GM19025 (cell line): ENCODE results near the gene UGDH.

Experiments used
- ATAC-seq: cut with Tn5 transposase; IDR thresholded peaks from one replicate; pipeline ENCODE4 v1.9.1; 2021; ENCODE audit warnings: mild to moderate bottlenecking, low read depth, moderate library complexity; ENCODE audit not compliant: unreplicated experiment

UGDH gene

DNA sequence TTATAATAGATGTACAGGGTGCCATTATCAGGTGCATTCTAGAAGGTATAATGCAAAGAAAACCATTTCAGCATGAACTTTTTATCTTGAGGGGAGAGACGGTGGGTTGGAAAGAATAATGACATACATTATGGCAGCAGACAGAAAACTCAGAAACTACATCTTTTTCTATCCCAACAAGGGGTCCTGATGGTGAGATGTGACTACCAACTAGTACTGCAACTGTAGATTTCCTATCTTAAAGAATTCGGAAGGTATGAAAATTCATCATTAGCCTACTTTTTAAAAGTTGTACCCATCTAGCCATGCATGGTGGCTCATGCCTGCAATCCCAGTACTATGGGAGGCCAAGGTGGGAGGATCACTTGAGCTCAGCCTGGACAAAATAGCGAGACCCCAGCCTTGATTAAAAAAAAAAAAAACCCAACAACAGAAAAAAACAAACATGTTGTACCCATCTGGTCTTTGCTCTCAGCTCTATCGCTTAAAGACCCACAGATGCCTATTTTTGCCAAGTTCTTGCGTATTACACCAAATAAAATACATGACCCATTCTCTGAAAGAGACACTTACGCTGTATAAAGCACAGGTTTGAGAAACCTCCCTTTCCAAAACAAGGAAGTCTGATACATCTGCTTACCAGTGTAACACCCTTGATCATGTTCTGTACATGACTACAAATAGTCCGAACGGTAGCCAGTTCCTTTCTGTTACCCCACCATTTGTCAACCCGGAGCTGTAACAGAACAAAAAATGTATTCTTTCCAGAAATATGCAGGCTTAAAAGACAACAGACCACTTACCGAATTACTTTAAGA is 70.1 kb downstream of the UGDH start:
- no peak for ATAC-seq

DNA sequence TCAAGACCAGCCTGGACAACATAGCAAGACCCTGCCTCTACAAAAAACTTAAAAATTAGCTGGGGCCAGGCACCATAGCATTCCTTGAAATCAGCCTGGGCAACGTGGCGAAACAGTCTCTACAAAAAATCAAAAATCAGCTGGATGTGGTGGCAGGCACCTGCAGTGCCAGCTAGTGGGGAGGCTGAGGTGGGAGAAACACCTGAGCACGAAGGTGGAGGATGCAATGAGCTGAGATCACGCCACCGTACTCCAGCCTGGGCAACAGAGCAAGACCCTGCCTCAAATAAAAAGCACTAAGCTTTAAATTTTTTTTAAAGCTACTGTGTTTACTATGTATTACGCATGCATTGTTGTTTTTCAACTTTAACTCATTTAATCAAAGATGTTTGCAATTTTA is 71.8 kb downstream of the UGDH start:
- ATAC-seq, result no peak

DNA sequence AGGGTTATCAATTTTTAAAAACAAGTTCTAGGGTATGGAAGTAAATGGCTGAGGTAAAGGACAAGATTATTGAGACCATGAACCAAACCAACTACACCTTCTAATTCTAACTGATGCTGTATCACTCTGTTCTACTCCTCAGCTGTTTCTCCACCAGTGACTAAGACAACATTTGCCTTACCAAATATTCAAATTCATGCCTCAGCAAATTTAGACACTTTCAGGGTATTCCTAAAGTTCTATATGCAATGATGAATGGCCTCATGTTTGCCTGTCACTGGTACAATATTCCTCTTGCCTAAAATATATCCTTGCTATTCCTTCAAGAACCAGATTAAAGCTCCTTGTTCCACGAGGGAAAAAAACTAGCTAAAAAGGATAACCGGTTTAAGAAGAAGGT is 73.5 kb downstream of the UGDH start:
- ATAC-seq, result no peak

DNA sequence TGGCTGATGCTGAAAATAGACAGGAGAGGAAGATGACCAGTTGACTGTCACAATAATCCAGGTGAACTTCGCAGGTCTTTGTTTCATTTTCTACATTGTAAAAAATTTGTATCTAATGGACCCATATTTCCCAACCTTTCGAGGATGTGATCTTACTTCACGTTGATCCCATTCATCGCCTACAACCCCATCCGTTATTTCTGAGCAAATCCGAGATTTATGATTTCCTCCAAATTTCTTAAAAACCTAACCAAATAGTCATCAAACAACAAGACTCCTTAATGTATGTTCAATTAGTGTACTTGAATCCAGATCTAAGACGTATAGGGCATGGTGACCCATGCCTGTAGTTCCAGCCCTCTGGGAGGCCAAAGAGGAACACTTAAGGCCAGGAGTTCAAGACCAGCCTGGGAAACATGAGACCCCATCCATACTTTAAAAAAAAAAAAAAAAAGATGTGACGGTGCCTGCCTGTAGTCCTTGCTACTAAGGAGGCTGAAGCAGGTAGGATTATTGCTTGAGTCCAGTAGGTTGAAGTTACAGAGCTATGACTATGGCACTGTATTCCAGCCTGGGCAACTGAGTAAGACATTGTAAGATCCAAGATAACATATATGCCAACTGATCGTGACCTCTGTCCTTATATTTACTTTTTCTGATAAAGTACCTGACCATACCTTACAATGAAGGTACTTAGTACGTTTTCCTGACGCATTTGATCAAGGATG is 74.2 kb downstream of the UGDH start:
- ATAC-seq, result no peak

DNA sequence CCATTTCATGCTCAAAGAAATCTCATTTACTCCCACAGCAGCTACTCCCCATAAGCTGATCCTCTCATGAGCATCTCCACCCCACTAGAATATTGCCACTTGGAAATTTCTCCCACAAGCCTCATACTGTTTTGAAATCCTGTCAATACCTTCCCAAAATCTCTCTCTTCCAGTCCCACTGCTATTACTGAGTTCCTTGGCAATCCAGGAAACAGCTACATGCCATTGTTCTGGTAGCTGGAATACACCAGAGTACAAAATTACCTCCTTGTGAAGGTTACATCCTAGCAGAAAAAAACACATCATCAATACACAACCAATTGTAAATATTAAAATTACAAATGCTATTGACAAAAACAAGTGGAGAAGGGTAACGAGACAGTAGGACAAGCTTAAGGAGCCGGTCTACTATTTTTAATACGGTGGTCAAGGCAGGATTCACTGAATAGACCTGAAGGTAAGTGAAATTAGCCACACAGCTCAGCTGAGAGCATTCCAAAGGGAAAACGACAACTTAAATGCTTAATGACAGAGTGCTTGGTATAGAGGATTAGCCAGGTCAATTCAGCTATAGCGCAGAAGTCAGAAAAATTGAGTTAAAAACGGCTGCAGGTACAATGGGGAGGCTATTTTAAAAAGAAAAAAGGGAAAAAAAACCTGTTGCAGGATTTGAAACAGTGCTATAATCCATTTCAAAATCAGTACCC is 74.9 kb downstream of the UGDH start:
- ATAC-seq, result no peak

DNA sequence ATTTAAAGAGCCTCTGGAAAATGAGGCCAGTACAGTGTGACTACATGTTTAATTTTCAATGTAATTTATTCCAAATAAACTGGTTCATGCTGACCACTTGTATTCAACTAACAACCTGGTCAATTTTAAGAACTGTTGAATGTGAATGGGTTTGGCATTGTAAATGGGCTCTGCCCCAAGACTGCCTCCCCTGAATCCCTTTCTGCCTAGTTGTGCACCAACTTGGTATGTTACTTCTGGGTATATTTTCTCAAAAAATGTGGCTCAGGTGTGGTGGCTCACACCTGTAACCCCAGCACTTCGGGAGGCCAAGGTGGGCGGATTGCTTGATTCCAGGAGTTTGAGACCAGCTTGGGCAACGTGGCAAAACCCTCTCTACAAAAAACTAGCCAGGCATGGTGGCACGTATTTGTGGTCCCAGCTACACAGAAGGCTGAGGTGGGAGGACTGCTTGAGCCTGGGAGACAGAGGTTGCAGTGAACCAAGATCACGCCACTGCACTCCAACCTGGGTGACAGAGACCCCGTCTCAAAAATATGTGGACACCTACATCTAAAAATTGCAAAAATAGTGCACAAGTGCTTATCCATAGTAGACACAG is 75.7 kb downstream of the UGDH start:
- no peak for ATAC-seq

DNA sequence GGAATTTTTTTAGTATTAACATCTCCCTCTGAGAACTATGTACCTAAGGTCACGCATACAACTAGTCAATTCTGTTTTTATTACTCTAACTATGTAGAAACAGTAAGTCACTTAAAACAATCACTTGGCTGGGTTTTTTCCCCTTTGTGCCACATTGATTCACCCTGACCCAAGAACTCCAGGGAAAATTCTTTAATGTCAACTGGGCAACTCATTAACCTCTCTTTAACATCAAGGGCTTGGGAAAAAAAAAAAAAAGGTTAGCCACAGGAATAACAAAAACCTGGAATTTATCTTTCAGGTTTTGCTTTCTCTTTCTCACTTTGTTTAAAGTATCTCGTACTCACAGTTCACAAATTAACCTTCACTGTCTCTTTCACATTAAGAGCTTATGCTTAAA is 76.6 kb downstream of the UGDH start:
- no peak for ATAC-seq
